Skeletal muscle satellite cell (primary cell): Measurements from ENCODE around the gene PHPT1.
A peak's percentile ranks its signal among the peaks of the same experiment; 100 is the strongest.
"Not testable (repeated sequence)": the region's sequence is repeated elsewhere in the genome, so short reads cannot be mapped to it uniquely, and the experiment has no call there.

Source experiments
- H3K27me3 ChIP-seq: 2 replicates; pipeline ENCODE4 v1.7.0; 2013; ENCODE audit warnings: low read length; ENCODE audit not compliant: control insufficient read depth, insufficient read depth
- H3K36me3 ChIP-seq: 2 replicates; pipeline ENCODE4 v1.7.0; 2013; ENCODE audit warnings: mild to moderate bottlenecking, control low read depth, low read length; ENCODE audit not compliant: insufficient read depth
- H3K4me1 ChIP-seq: 2 replicates; pipeline ENCODE4 v1.7.0; 2013; ENCODE audit warnings: low read length; ENCODE audit not compliant: control insufficient read depth, insufficient read depth
- H3K4me2 ChIP-seq: 2 replicates; pipeline ENCODE4 v1.7.0; 2013; ENCODE audit warnings: mild to moderate bottlenecking, low read length
- H3K4me3 ChIP-seq: 2 replicates; pipeline ENCODE4 v1.7.0; 2013; ENCODE audit warnings: low read length
- H3K9ac ChIP-seq: 2 replicates; pipeline ENCODE4 v1.7.0; 2013; ENCODE audit warnings: mild to moderate bottlenecking, low read depth, low read length, moderate library complexity
- H3K9me3 ChIP-seq: replicated peaks from 2 replicates; pipeline ENCODE4 v1.7.0; 2013; ENCODE audit warnings: mild to moderate bottlenecking, control low read depth, low read length

PHPT1 gene

GRCh38 chr9:136882109-136882946 lies 33.1 kb downstream of the PHPT1 start:
- Histone ChIP-seq H3K9me3 (no peaks in the 10 kb centered on the region), H3K4me1 (peaks cover 24% of the 10 kb centered on the region), H3K9ac (peak overlapping the region; percentile 49), H3K36me3 (no peaks in the 10 kb centered on the region), H3K4me3 (peak overlapping the region; percentile 64), H3K4me2 (peak overlapping the region; percentile 89), H3K27me3 (no peaks in the 10 kb centered on the region)

GRCh38 chr9:136882947-136883283 lies 33.7 kb downstream of the PHPT1 start:
- not testable (repeated sequence) for H3K36me3 ChIP-seq, H3K9me3 ChIP-seq, H3K9ac ChIP-seq, H3K27me3 ChIP-seq
- peaks cover 28% of the 10 kb centered on the region for H3K4me1 ChIP-seq
- H3K4me3 ChIP-seq, result peak overlapping the region; percentile 64
- peak overlapping the region; percentile 89 for H3K4me2 ChIP-seq

- peaks cover 28% of the 10 kb centered on the region for H3K4me1 ChIP-seq
- H3K36me3 ChIP-seq, H3K9ac ChIP-seq, H3K4me2 ChIP-seq, H3K4me3 ChIP-seq, H3K9me3 ChIP-seq, H3K27me3 ChIP-seq: not testable (repeated sequence)
Observed at GRCh38 chr9:136883670-136884069, 34.5 kb downstream of the PHPT1 start.

- H3K4me3 ChIP-seq, result peak within 1 kb of the TSS; percentile 78
- no peaks in the 10 kb centered on the region for H3K27me3 ChIP-seq
- peaks cover 28% of the 10 kb centered on the region for H3K4me1 ChIP-seq
- peak within 1 kb of the TSS; percentile 91 for H3K9ac ChIP-seq
- peak within 1 kb of the TSS; percentile 96 for H3K4me2 ChIP-seq
- peaks cover 2% of the 10 kb centered on the region for H3K36me3 ChIP-seq
- H3K9me3 ChIP-seq, result no peaks in the 10 kb centered on the region
Observed at GRCh38 chr9:136885950-136886578, 36.9 kb downstream of the PHPT1 start, which contains the start of gene TRAF2. TRAF2 (plus strand) TSS chr9:136886516; CDS start chr9:136898741, 12,225 bp downstream.

- H3K4me2 ChIP-seq, result peak overlapping the region; percentile 94
- peak overlapping the region; percentile 91 for H3K9ac ChIP-seq
- H3K27me3 ChIP-seq, result no peaks in the 10 kb centered on the region
- peaks cover 2% of the 10 kb centered on the region for H3K36me3 ChIP-seq
- peak overlapping the region; percentile 78 for H3K4me3 ChIP-seq
- H3K9me3 ChIP-seq, result no peaks in the 10 kb centered on the region
- peaks cover 22% of the 10 kb centered on the region for H3K4me1 ChIP-seq
Observed at GRCh38 chr9:136886610-136887597, 37.7 kb downstream of the PHPT1 start.

- Histone ChIP-seq H3K4me1 (peaks cover 10% of the 10 kb centered on the region), H3K27me3 (no peaks in the 10 kb centered on the region), H3K9ac (no peak overlapping the region), H3K4me3 (no peak overlapping the region), H3K4me2 (no peak overlapping the region), H3K9me3 (no peaks in the 10 kb centered on the region), H3K36me3 (peaks cover 9% of the 10 kb centered on the region)
Observed at GRCh38 chr9:136888454-136888853, 39.2 kb downstream of the PHPT1 start.

- H3K27me3 ChIP-seq, result no peaks in the 10 kb centered on the region
- H3K4me2 ChIP-seq, result no peak overlapping the region
- H3K4me1 ChIP-seq, result peaks cover 10% of the 10 kb centered on the region
- peaks cover 9% of the 10 kb centered on the region for H3K36me3 ChIP-seq
- no peak overlapping the region for H3K4me3 ChIP-seq
- no peak overlapping the region for H3K9ac ChIP-seq
- H3K9me3 ChIP-seq, result no peaks in the 10 kb centered on the region
Observed at GRCh38 chr9:136889858-136890257, 40.6 kb downstream of the PHPT1 start.

GRCh38 chr9:136890661-136891060 lies 41.5 kb downstream of the PHPT1 start:
- H3K4me3 ChIP-seq, result no peak overlapping the region
- peaks cover 9% of the 10 kb centered on the region for H3K4me1 ChIP-seq
- H3K4me2 ChIP-seq, result no peak overlapping the region
- H3K27me3 ChIP-seq, result no peaks in the 10 kb centered on the region
- H3K9ac ChIP-seq, result no peak overlapping the region
- peaks cover 9% of the 10 kb centered on the region for H3K36me3 ChIP-seq
- no peaks in the 10 kb centered on the region for H3K9me3 ChIP-seq

GRCh38 chr9:136896027-136896426 lies 46.8 kb downstream of the PHPT1 start:
- Histone ChIP-seq H3K36me3 (peaks cover 20% of the 10 kb centered on the region), H3K9ac (no peak overlapping the region)

GRCh38 chr9:136898483-136899100 lies 49.4 kb downstream of the PHPT1 start:
- H3K4me1 ChIP-seq, result peaks cover 26% of the 10 kb centered on the region
- H3K36me3 ChIP-seq, result peaks cover 19% of the 10 kb centered on the region
- no peak overlapping the region for H3K4me3 ChIP-seq
- H3K9ac ChIP-seq, result no peak overlapping the region
- no peak overlapping the region for H3K4me2 ChIP-seq
- H3K9me3 ChIP-seq, result no peaks in the 10 kb centered on the region
- H3K27me3 ChIP-seq, result no peaks in the 10 kb centered on the region

More at GRCh38 chr9:136896027-136896426, 46.8 kb downstream of the PHPT1 start:
- H3K4me1 ChIP-seq, result peaks cover 2% of the 10 kb centered on the region
- H3K9me3 ChIP-seq, result no peaks in the 10 kb centered on the region
- H3K4me2 ChIP-seq, result no peak overlapping the region
- no peak overlapping the region for H3K4me3 ChIP-seq
- H3K27me3 ChIP-seq, result no peaks in the 10 kb centered on the region

GRCh38 chr9:136899196-136899595 lies 50.0 kb downstream of the PHPT1 start:
- H3K27me3 ChIP-seq, result no peaks in the 10 kb centered on the region
- no peak overlapping the region for H3K9ac ChIP-seq
- peaks cover 19% of the 10 kb centered on the region for H3K36me3 ChIP-seq
- H3K9me3 ChIP-seq, result no peaks in the 10 kb centered on the region
- H3K4me1 ChIP-seq, result peaks cover 26% of the 10 kb centered on the region
- no peak overlapping the region for H3K4me2 ChIP-seq
- no peak overlapping the region for H3K4me3 ChIP-seq
